Subcutaneous abdominal adipose tissue (tissue), 5 donors: ENCODE data around the gene IL1R1.
A peak's percentile ranks its signal among the peaks of the same experiment; 100 is the strongest.
"Not testable (repeated sequence)": the region's sequence is repeated elsewhere in the genome, so short reads cannot be mapped to it uniquely, and the experiment has no call there.

Experiments used
- H3K27ac ChIP-seq: one replicate; pipeline ENCODE4 v1.7.0; 2013; ENCODE audit warnings: low read depth, mild to moderate bottlenecking, inconsistent platforms, low read length, moderate library complexity
- H3K27me3 ChIP-seq, 5 donors: one replicate each; pipeline ENCODE4 v1.7.0; 2013; ENCODE audit warnings: low read length in 5 of 5, inconsistent platforms in 1 of 5; ENCODE audit not compliant: control insufficient read depth in 5 of 5, insufficient read depth in 4 of 5
- H3K36me3 ChIP-seq, 5 donors: one replicate each; pipeline ENCODE4 v1.7.0; 2013; ENCODE audit warnings: low read length in 5 of 5; ENCODE audit not compliant: control insufficient read depth in 5 of 5, insufficient read depth in 5 of 5
- H3K4me1 ChIP-seq, 5 donors: one replicate each; pipeline ENCODE4 v1.7.0; 2013; ENCODE audit warnings: low read length in 5 of 5, mild to moderate bottlenecking in 3 of 5, moderate library complexity in 1 of 5; ENCODE audit not compliant: control insufficient read depth in 5 of 5, insufficient read depth in 5 of 5
- H3K4me3 ChIP-seq, 5 donors: one replicate each; pipeline ENCODE4 v1.7.0; 2013; ENCODE audit warnings: low read length in 5 of 5, low read depth in 1 of 5
- H3K9ac ChIP-seq, 5 donors: one replicate each; pipeline ENCODE4 v1.7.0; 2013; ENCODE audit warnings: low read length in 5 of 5, mild to moderate bottlenecking in 4 of 5, moderate library complexity in 3 of 5
- H3K9me3 ChIP-seq, 5 donors: one replicate each; pipeline ENCODE4 v1.7.0; 2013; ENCODE audit warnings: low read length in 5 of 5; ENCODE audit not compliant: control insufficient read depth in 5 of 5
- donor health status: healthy.
- donor health status: healthy.
- donor health status: healthy.
- donor health status: healthy.
- donor health status: healthy.

IL1R1 gene

DNA sequence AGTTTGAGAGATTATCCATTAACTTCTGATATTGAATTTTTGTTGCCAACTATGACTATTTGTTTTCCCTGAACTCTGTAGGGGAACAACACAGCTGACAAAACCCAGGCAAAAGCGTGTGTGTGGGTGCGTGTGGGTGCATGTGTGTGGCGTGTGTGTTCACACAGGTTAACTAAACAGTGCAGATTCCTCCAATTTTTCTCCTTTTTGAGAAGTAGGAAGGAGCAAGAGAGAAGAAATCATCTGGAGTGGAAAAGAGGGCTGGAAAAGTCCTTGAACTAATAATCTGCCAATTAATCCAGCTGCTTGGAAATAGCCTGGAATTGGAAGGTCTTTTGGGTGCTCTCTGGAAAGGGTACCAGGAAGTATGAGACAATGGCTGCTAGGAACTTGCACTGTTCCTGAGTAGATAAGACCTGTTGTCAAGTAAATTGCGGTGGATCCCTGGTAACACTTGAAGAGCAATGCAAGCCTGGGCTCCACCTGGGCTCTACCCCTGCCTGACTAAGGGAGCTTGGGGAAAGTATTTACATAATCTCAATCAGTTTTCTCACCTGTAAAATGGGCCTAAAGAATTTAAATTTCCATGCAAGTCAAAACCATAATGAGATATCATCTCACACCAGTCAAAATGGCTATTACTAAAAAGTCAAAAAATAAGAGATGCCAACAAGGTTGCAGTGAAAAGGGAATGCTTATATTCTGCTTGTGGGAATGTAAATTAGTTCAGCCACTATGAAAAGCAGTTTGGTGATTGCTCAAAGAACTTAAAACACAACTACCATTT, 40.5 kb upstream of the IL1R1 start:
- Histone ChIP-seq H3K27me3 (no peaks in the 10 kb centered on the region), H3K27ac (no peak overlapping the region), H3K9me3 (peaks cover 0 to 4% (median 0%) of the 10 kb centered on the region in 5 donors), H3K9ac (no peak overlapping the region), H3K4me1 (peaks cover 4 to 12% (median 8%) of the 10 kb centered on the region in 5 donors), H3K36me3 (no peaks in the 10 kb centered on the region), H3K4me3 (no peak overlapping the region)

DNA sequence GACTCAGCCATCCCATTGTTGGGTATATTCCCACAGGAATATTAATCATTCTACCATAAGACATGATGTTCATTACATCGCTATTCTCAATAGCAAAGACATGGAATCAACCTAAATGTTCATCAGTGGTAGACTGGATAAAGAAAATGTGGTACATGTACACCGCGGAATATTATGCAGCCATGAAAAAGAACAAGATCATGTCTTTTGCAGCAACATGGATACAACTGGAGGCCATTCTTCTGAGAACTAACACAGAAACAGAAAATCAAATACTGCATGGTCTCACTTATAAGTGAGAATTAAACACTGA, 40.0 kb upstream of the IL1R1 start:
- not testable (repeated sequence) for H3K27me3 ChIP-seq, H3K4me3 ChIP-seq, H3K36me3 ChIP-seq, H3K27ac ChIP-seq, H3K9me3 ChIP-seq, H3K9ac ChIP-seq
- peaks cover 4 to 12% (median 8%) of the 10 kb centered on the region in 5 donors for H3K4me1 ChIP-seq

DNA sequence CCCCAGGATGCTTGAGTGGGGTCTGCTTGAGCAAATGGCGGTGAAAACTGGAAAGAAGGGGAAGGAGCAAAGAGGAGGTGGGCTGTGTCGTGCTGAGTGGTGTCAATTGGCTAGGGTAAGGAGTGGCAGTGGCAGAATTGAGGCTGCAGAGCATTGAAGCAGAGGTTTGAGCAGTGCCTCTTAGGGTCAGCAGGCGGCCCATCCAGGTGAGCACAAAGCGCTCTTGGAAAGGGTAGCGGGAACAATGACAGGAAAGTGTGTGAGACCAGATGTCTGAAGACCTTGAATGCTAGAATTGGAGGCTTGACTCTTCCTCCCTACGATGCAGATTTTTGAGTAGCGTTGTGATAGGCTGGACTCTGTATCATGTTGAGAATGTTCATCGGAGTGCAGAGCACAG, 39.3 kb upstream of the IL1R1 start:
- no peak overlapping the region for H3K27ac ChIP-seq
- H3K4me1 ChIP-seq = peaks cover 4 to 12% (median 8%) of the 10 kb centered on the region in 5 donors
- no peaks in the 10 kb centered on the region for H3K36me3 ChIP-seq
- no peak overlapping the region for H3K9ac ChIP-seq
- H3K4me3 ChIP-seq = no peak overlapping the region
- H3K9me3 ChIP-seq = peaks cover 0 to 2% (median 0%) of the 10 kb centered on the region in 5 donors
- H3K27me3 ChIP-seq = no peaks in the 10 kb centered on the region

DNA sequence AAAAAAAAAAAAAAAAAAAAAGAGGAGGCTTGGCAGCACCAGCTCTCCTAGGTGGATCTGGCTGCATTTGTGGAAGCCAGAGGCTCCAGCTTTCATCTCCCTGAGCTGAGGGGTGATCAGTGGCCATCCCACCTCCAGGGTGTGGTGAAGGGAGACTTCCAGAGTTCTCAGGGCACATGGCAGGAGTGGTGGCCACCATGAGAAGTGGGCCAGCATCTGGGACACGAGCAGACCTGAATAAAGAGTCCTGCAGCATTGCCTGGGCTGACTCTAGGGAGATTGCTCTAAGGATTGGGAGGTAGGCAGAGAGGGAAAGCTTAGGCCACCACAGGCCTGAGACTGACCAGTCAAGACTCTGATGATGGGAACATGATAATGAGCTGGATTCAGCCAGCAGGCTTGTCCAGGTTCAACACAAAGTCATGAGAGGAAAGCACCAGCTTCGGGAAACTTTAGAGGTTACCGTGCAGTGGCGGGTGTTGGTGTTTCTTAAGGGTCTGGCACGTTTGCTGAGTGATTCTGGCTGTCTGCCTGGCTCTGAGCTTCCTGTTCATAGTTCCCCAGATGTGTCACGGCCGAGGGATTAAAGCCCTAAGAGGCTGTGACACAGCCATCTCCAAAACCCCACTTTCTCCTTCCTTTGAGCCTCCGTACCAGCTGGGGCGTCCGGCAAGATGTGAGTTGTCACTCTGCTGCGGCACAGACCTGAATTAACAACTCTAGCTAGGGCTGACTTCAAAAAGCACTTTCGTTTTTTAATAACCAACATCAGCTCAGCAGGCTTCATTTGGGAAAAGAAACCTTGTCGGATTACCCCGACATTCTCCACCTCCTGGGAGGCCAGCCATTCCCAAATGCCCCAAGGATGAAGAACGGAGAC, 38.3 kb upstream of the IL1R1 start:
- H3K27me3 ChIP-seq = no peaks in the 10 kb centered on the region
- peaks cover 4 to 12% (median 8%) of the 10 kb centered on the region in 5 donors for H3K4me1 ChIP-seq
- H3K36me3 ChIP-seq = no peaks in the 10 kb centered on the region
- no peaks in the 10 kb centered on the region for H3K9me3 ChIP-seq
- H3K27ac ChIP-seq = peak overlapping the region; percentile 15
- H3K4me3 ChIP-seq = peak overlapping the region; percentile 53 to 71 (median 59)
- peak overlapping the region in 4 of 5 donors; percentile 59 to 70 (median 62) for H3K9ac ChIP-seq

DNA sequence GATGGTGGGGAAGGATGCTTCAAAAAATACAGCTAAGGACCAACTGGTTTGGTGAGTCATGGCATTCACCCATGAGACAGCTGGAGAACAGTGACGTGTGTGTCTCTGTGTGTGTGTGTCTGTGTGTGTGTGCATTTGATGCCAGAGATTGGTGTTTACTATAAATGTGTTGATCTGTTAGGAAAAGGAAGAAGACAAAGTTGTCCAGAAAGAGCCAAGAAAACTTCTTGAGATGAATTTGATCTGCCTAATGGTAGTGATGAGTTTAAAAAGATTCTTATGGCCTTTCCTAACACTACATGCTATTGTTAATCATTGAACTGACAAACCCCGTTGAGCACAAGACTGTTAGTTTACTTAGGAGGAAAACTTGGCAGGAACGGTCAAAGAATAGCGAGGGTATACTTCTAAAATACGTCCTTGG, 36.4 kb upstream of the IL1R1 start:
- no peaks in the 10 kb centered on the region for H3K36me3 ChIP-seq
- H3K9ac ChIP-seq = no peak overlapping the region
- H3K27ac ChIP-seq = no peak overlapping the region
- H3K27me3 ChIP-seq = no peaks in the 10 kb centered on the region
- peaks cover 4 to 17% (median 11%) of the 10 kb centered on the region in 5 donors for H3K4me1 ChIP-seq
- no peaks in the 10 kb centered on the region for H3K9me3 ChIP-seq
- no peak overlapping the region for H3K4me3 ChIP-seq

DNA sequence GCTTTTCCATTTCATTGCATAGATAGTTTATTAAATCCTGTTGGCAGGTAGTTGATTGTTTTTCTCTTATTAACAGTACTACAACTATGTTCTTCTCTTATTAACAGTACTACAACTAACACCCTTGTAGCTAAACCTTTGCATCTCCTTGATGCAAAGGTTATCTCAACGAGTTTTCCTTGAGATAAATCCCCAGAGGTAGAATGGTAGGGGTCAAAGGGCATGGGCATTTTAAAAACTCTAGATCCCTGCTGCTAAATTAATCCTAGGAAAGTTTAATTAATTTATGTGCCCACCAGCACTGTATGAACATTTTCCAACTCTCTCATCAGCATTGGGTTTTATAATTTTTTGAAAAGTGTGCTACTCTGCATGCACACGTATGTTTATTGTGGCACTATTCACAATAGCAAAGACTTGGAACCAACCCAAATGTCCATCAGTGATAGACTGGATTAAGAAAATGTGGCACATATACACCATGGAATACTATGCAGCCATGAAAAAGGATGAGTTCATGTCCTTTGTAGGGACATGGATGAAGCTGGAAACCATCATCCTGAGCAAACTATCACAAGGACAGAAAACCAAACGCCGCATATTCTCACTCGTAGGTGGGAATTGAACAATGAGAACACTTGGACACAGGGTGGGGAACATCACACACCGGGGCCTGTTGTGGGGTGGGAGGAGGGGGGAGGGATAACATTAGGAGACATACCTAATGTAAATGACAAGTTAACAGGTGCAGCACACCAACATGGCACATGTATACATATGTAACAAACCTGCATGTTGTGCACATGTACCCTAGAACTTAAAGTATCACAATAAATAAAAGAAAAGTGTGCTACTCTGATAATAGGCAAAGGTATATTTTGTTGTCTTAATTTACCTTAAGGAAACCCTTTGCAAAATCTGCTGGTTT, 35.5 kb upstream of the IL1R1 start:
- not testable (repeated sequence) for H3K27ac ChIP-seq, H3K36me3 ChIP-seq, H3K4me3 ChIP-seq, H3K9me3 ChIP-seq, H3K9ac ChIP-seq, H3K27me3 ChIP-seq
- H3K4me1 ChIP-seq = peaks cover 4 to 17% (median 11%) of the 10 kb centered on the region in 5 donors

DNA sequence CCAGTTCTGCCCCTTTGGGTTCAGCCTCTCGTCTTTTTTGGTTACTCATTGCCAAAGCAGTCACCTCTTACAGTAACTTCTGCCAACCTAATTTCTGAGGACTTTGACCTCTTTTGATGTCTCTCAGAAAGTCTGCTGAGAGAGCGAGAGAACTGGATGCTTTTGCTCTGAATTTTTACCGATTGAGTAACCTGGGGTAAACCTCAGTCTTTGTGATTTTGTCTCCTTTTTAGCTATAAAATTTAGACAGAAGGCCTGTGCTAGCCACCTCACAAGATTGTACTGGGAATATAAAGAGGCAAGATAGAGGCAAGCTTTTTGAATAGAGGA, 34.8 kb upstream of the IL1R1 start:
- H3K27me3 ChIP-seq = no peaks in the 10 kb centered on the region
- no peak overlapping the region for H3K9ac ChIP-seq
- H3K4me3 ChIP-seq = no peak overlapping the region
- no peaks in the 10 kb centered on the region for H3K9me3 ChIP-seq
- peaks cover 4 to 17% (median 11%) of the 10 kb centered on the region in 5 donors for H3K4me1 ChIP-seq
- H3K36me3 ChIP-seq = no peaks in the 10 kb centered on the region
- no peak overlapping the region for H3K27ac ChIP-seq

DNA sequence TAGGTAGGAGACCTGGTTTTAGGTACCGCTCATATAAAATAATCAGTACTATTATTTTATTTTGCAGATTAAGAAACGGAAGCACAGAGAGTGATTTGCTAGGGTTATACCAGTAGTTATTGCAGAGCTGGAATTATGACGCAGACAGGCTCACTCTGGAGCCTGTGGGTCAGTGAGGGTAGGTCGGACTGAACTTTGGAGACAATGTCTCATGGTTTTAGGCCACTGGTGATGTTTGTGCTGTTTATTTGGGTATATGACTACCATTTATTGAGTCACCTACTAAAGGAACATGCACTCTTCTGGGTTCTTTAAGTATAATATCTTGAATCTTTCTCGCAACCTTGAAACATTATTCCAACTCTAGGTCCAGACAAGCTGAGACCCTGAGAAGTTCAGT, 33.5 kb upstream of the IL1R1 start:
- no peaks in the 10 kb centered on the region for H3K36me3 ChIP-seq
- no peak overlapping the region for H3K27ac ChIP-seq
- no peaks in the 10 kb centered on the region for H3K9me3 ChIP-seq
- H3K4me1 ChIP-seq = peaks cover 3 to 15% (median 8%) of the 10 kb centered on the region in 5 donors
- no peaks in the 10 kb centered on the region for H3K27me3 ChIP-seq
- H3K9ac ChIP-seq = no peak overlapping the region
- no peak overlapping the region for H3K4me3 ChIP-seq

DNA sequence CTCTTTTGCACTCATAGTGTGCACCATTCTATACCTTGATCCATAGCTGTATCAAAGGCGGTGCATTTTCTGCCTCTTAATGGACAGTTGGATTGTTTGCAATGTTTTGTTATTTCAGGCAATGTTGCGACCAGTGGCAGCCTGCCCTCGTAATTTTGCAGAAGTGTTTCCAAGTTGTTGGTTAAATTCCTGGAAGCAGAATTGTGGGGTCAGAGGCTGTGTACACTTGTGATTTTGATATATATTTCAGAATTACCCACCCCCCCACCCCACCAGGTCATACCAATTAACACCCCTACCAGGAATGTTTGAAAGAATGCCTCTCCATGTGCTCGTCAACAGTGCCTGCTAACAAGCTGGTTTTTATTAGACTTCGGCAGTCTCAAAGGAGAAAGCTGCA, 32.4 kb upstream of the IL1R1 start:
- Histone ChIP-seq H3K9me3 (no peaks in the 10 kb centered on the region), H3K4me3 (no peak overlapping the region), H3K4me1 (peaks cover 0 to 6% (median 0%) of the 10 kb centered on the region in 5 donors), H3K27ac (no peak overlapping the region), H3K27me3 (no peaks in the 10 kb centered on the region), H3K9ac (no peak overlapping the region), H3K36me3 (no peaks in the 10 kb centered on the region)
